Right atrium auricular region (tissue), 2 donors: ENCODE data around the gene FAF1. TPM values are rescaled to one million over a fixed set of nuclear protein-coding genes. Genes with fewer than 3 reads are reported as not detected.

ENCODE experiments used
- DNase-seq: peaks from one replicate; pipeline ENCODE4 v3.0.0-alpha.2; 2019; ENCODE audit warnings: low spot score
- H3K27ac ChIP-seq, 2 donors: fragments of 200-600 bp; sonication (generic); 1 replicate in 1 of 2; 2 replicates in 1 of 2; pipeline ENCODE4 v1.5.1; 2016 to 2019
- H3K27me3 ChIP-seq, 2 donors: fragments of 200-600 bp; sonication (generic); one replicate each; pipeline versions ENCODE4 v1.5.1 to v1.6.0; 2017 to 2019
- H3K36me3 ChIP-seq: fragments of 200-600 bp; sonication (generic); one replicate; pipeline ENCODE4 v1.5.1; 2016
- H3K4me1 ChIP-seq, 2 donors: fragments of 200-600 bp; sonication (generic); one replicate each; pipeline versions ENCODE4 v1.5.1 to v1.6.0; 2017 to 2019
- H3K4me3 ChIP-seq, 2 donors: fragments of 200-600 bp; sonication (generic); 1 replicate in 1 of 2; 2 replicates in 1 of 2; pipeline ENCODE4 v1.5.1; 2017 to 2019; ENCODE audit warnings: mild to moderate bottlenecking in 1 of 2, moderate library complexity in 1 of 2
- H3K9me3 ChIP-seq, 2 donors: fragments of 200-600 bp; sonication (generic); one replicate each; pipeline ENCODE4 v1.5.1; 2019
- total RNA-seq, 2 donors: library from RNA; depleted of rRNA; stranded (reverse); fragments of >200 nt; gene quantifications; one replicate each; pipeline ENCODE4 v1.1.0, GENCODE V29; 2016
- TF ChIP-seq, protein P1 (sequence below), 2 donors: fragments of 200-600 bp; sonication (generic); IDR thresholded peaks; one replicate each; pipeline ENCODE4 v1.5.1; 2019; ENCODE audit warnings: antibody characterized with exemption in 2 of 2

Gene FAF1
- total RNA-seq, 2 donors from 2014 or later, result 36.1 to 68.8 TPM

DNA sequence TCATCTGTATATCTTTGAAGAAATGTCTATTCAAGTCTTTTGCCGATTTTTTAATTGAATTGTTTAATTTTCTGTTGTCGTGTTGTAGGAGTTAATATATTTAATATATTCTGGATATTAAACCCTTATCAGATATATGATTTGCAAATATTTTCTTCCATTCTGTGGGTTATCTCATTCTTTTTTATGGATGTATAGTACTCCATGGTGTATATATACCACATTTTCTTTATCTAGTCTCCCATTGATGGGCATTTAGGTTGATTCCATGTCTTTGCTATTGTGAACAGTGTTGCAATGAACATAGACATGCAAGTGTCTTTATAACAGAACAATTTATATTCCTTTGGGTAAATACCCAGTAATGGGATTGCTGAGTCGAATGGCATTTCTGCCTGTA is 436.5 kb downstream of the FAF1 start:
- Histone ChIP-seq H3K9me3 (peaks cover 0 to 14% of the 10 kb centered on the region in 2 donors), H3K36me3 (peaks cover 6% of the 10 kb centered on the region), H3K27ac (no peak overlapping the region), H3K27me3 (no peaks in the 10 kb centered on the region), H3K4me3 (no peak overlapping the region), H3K4me1 (no peaks in the 10 kb centered on the region)
- TF ChIP-seq, protein P1, sequence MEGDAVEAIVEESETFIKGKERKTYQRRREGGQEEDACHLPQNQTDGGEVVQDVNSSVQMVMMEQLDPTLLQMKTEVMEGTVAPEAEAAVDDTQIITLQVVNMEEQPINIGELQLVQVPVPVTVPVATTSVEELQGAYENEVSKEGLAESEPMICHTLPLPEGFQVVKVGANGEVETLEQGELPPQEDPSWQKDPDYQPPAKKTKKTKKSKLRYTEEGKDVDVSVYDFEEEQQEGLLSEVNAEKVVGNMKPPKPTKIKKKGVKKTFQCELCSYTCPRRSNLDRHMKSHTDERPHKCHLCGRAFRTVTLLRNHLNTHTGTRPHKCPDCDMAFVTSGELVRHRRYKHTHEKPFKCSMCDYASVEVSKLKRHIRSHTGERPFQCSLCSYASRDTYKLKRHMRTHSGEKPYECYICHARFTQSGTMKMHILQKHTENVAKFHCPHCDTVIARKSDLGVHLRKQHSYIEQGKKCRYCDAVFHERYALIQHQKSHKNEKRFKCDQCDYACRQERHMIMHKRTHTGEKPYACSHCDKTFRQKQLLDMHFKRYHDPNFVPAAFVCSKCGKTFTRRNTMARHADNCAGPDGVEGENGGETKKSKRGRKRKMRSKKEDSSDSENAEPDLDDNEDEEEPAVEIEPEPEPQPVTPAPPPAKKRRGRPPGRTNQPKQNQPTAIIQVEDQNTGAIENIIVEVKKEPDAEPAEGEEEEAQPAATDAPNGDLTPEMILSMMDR (IDR thresholded peaks at IDR 0.05), result no peak
- no peak for DNase-seq

DNA sequence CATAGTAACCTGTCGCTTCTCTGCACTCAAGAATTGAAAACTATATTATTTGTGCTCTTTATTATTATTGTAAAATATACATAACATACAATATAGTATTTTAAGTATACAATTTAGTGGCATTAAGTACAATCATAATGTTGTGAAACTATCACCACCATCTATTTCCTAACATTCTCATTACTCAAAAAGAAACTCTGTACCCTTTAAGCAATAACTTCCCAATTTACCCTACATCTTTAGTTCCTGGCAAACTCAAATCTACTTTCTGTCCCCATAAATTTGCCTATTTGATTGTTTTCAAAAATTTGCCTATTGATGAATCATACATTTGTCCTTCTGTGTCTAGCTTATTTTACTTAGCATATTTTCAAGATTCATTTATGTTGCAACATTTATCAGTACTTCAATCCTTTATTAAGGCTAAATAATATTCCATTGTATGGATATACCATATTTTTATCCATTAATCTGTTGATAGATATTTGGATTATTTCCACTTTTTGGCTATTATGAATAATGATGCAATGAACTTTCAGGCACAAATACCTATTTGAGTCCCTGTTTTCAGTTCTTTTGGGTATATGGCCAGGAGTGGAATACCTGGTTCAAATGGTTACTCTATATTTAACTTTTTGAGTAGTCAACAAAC is 437.2 kb downstream of the FAF1 start:
- no peak for DNase-seq
- Histone ChIP-seq H3K4me1 (no peaks in the 10 kb centered on the region), H3K4me3 (no peak overlapping the region), H3K36me3 (peaks cover 6% of the 10 kb centered on the region), H3K27ac (no peak overlapping the region), H3K9me3 (peaks cover 0 to 14% of the 10 kb centered on the region in 2 donors), H3K27me3 (no peaks in the 10 kb centered on the region)
- TF ChIP-seq, protein P1 (IDR thresholded peaks at IDR 0.05), result no peak

DNA sequence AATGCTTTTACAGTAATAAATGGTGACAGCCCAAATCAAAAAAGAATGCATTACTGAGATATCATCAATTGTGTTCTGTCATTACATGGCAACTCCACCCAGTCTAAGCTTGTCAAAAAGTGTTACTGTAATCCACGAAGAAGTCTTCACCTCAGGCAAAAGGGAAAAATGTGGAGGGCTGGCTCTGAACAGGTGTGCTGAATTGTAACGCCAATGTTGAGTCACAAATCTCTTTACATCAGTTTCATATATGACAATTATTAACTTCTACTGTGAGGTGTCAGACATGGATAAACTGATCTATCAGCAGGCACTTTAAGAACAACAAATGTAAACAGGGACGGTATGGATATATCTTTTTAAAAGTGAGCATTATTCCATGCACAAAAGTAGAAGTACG is 438.4 kb downstream of the FAF1 start:
- TF ChIP-seq, protein P1 (IDR thresholded peaks at IDR 0.05), result no peak
- no peaks in the 10 kb centered on the region for H3K4me1 ChIP-seq
- H3K4me3 ChIP-seq, result no peak overlapping the region
- H3K27me3 ChIP-seq, result no peaks in the 10 kb centered on the region
- DNase-seq, result no peak
- no peak overlapping the region for H3K27ac ChIP-seq
- peaks cover 6% of the 10 kb centered on the region for H3K36me3 ChIP-seq
- peaks cover 0 to 14% of the 10 kb centered on the region in 2 donors for H3K9me3 ChIP-seq

DNA sequence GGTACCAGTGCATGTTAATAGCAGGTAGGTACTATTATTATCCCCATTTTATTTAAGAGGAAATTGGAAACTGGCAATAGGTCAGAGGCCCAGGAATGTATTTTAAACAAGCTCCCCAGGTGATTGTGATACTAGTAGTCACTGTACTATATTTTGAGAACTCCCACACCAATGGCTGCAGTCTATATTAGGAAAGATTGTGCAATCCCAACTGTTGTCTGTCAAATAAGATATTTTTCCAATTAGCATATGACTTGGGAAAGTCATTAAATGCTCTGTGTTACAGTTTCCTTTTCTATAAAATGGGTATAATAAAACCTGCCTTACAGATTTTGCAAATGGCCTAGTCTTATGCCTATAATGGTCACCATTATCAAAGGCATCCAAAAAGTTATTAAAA is 442.6 kb downstream of the FAF1 start:
- no peak overlapping the region for H3K27ac ChIP-seq
- H3K4me3 ChIP-seq, result no peak overlapping the region
- H3K36me3 ChIP-seq, result peaks cover 6% of the 10 kb centered on the region
- H3K9me3 ChIP-seq, result no peaks in the 10 kb centered on the region
- TF ChIP-seq, protein P1 (IDR thresholded peaks at IDR 0.05), result no peak
- H3K4me1 ChIP-seq, result no peaks in the 10 kb centered on the region
- no peaks in the 10 kb centered on the region for H3K27me3 ChIP-seq
- DNase-seq, result no peak

- no peaks in the 10 kb centered on the region for H3K4me1 ChIP-seq
- no peak for DNase-seq
- no peaks in the 10 kb centered on the region for H3K27me3 ChIP-seq
- H3K4me3 ChIP-seq, result no peak overlapping the region
- no peak overlapping the region for H3K27ac ChIP-seq
- peaks cover 6% of the 10 kb centered on the region for H3K36me3 ChIP-seq
- no peaks in the 10 kb centered on the region for H3K9me3 ChIP-seq
- TF ChIP-seq, protein P1 (IDR thresholded peaks at IDR 0.05), result no peak
These were observed 444.0 kb downstream of the FAF1 start for GRCh38 chr1:50516056-50516455.

DNA sequence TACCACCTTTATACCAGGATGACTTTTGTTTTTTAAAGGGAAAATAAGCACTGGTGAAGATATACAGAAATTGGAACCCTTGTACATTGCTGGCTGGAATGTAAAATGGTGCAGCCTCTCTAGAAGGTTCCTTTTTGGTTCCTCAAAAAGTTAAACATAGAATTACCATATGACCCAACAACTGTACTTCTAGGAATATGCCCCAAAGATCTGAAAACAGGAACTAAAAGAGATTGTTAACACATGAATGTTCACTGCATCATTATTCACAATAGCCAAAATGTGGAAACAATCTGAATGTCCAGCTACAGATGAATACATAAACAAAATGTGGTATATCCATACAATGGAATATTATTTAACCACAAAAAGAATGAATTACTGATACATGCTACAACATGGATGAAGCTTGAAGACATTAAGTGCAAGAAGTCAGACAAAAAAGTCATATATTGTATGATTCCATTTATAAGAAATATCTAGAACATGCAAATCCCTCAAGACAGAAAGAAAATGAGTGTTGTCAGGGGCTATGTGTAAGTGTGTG is 452.0 kb downstream of the FAF1 start:
- H3K9me3 ChIP-seq, result peaks cover 0 to 16% of the 10 kb centered on the region in 2 donors
- H3K4me1 ChIP-seq, result no peaks in the 10 kb centered on the region
- TF ChIP-seq, protein P1 (IDR thresholded peaks at IDR 0.05), result no peak
- H3K27me3 ChIP-seq, result no peaks in the 10 kb centered on the region
- no peak overlapping the region for H3K27ac ChIP-seq
- H3K4me3 ChIP-seq, result no peak overlapping the region
- DNase-seq, result no peak
- peaks cover 15% of the 10 kb centered on the region for H3K36me3 ChIP-seq
